ENCODE data around the gene PNPLA6. TPM values are rescaled to one million over a fixed set of nuclear protein-coding genes. Genes with fewer than 3 reads are reported as not detected.

PNPLA6 gene
- total and polyA plus RNA-seq, 9 of the 15 experiments (the other 6 are each of a cell fraction or from before 2014, with no cell fraction given), result 0.07 to 30.2 (median 8.3) TPM

GRCh38 chr19:7522072-7522922 lies 13.2 kb upstream of the PNPLA6 start, which contains the start of gene MCOLN1 (continued):
- TF ChIP-seq ZHX1 (conservative IDR thresholded peaks at IDR 0.05; ENCODE audit: low read length), result no peak
- TF ChIP-seq ZNF395 (CRISPR knock-in tag; IDR thresholded peaks at IDR 0.05), result peak; percentile 20; the same call in 1 of the 2 replicates
- TF ChIP-seq NCOA4 (IDR thresholded peaks at IDR 0.05; ENCODE audit: partially characterized antibody), result no peak
- TF ChIP-seq CCNT2 (IDR thresholded peaks at IDR 0.05; ENCODE audit: borderline replicate concordance, extremely low read depth, insufficient read length, low read depth, low read length), result peak; percentile 94
- TF ChIP-seq ZNF592 (IDR thresholded peaks at IDR 0.05), result no peak
- TF ChIP-seq ZNF146 (CRISPR knock-in tag; IDR thresholded peaks at IDR 0.05; ENCODE audit: unreplicated experiment), result no peak
- no peak for TF ChIP-seq MECOM (CRISPR knock-in tag; IDR thresholded peaks at IDR 0.05)
- peak; percentile 75; the same call in 1 of the 2 replicates for TF ChIP-seq MYNN (IDR thresholded peaks at IDR 0.05)
- TF ChIP-seq MYNN (CRISPR knock-in tag; IDR thresholded peaks at IDR 0.05), result no peak
- TF ChIP-seq NUFIP1 (IDR thresholded peaks at IDR 0.05; ENCODE audit: partially characterized antibody), result no peak
